Measurements from ENCODE around the gene CDK12. TPM values are rescaled to one million over a fixed set of nuclear protein-coding genes. Genes with fewer than 3 reads are reported as not detected.

Gene CDK12
- total and polyA plus RNA-seq, 10 of the 15 experiments (the other 5 are each of a cell fraction or from before 2014, with no cell fraction given) = 3.2 to 55.1 (median 31.9) TPM

- Histone ChIP-seq H2AFZ (ENCODE audit: control insufficient read depth, low read depth, low read length) (no peak overlapping the region), H3K27ac (ENCODE audit: control insufficient read depth, insufficient read depth) (no peak overlapping the region), H4K20me1 (ENCODE audit: control insufficient read depth, insufficient read depth) (no peaks in the 10 kb centered on the region), H3K9me3 (replicated peaks; ENCODE audit: control insufficient read depth, insufficient read depth, low read length) (no peaks in the 10 kb centered on the region), H3K79me2 (ENCODE audit: control insufficient read depth, insufficient read depth, low read length) (no peaks in the 10 kb centered on the region), H3K4me2 (ENCODE audit: control insufficient read depth, insufficient read depth) (no peak overlapping the region), H3K4me3 (no peak overlapping the region), H3K4me1 (ENCODE audit: control insufficient read depth, insufficient read depth, low read length) (no peaks in the 10 kb centered on the region), H3K36me3 (ENCODE audit: control insufficient read depth in 2 of 2, insufficient read depth in 2 of 2, low read length in 1 of 2) (peaks cover 0 to 8% of the 10 kb centered on the region in 2 experiments; a peak in 1 of 4 replicates), H3K9ac (ENCODE audit: control insufficient read depth, insufficient read depth, low read length) (no peak overlapping the region), H3K27me3 (replicated peaks in 1 of 2; ENCODE audit: control insufficient read depth in 2 of 2, insufficient read depth in 2 of 2, low read length in 1 of 2) (no peaks in the 10 kb centered on the region)
- no peak for ATAC-seq
- WGBS (ENCODE audit: insufficient coverage, insufficient replicate concordance, low lambda C conversion rate, missing lambda C conversion rate) = 92% methylated on average over 7 of the region's 7 CpGs
- intact Hi-C loops (cut with micrococcal nuclease; ENCODE audit: unreplicated experiment) = loop anchor here (1.0 kb wide), 1 partner anchor 74 kb away; no protein-coding TSS in a partner anchor
- no peak for FAIRE-seq
- CTCF ChIA-PET = interaction anchor here (0.9 to 7.6 kb wide), 25 partner anchors 9 to 433 kb away, joined by 3 to 64 read pairs (median 5); partner anchors contain the start of genes IKZF3 and MIEN1
- POLR2A ChIA-PET = interaction anchor here (0.8 to 1.2 kb wide), 2 partner anchors 63 to 75 kb away, joined by 3 read pairs; no protein-coding TSS in a partner anchor
- DNase-seq (ENCODE audit: low read depth, low spot score) = no peak
- SMC1A ChIA-PET (ENCODE audit: uncharacterized antibody, unreplicated experiment) = interaction anchor here (2.3 to 5.0 kb wide), 2 partner anchors 70 to 74 kb away, joined by 8 to 36 read pairs; no protein-coding TSS in a partner anchor
- TF ChIP-seq KLF5 (IDR thresholded peaks at IDR 0.05; ENCODE audit: partially characterized antibody) (no peak), STAT3 (IDR thresholded peaks at IDR 0.05; ENCODE audit: low read depth, low read length) (no peak), NBN (IDR thresholded peaks at IDR 0.05) (no peak), ZBTB11 (CRISPR knock-in tag; IDR thresholded peaks at IDR 0.05) (no peak), ZNF24 (IDR thresholded peaks at IDR 0.05) (no peak), RAD51 (IDR thresholded peaks at IDR 0.05) (no peak), CBX3 (IDR thresholded peaks at IDR 0.05; ENCODE audit: borderline replicate concordance, low read depth) (no peak), RAD21 (IDR thresholded peaks at IDR 0.05; ENCODE audit: insufficient read depth, low read depth, low read length) (no peak), BACH1 (IDR thresholded peaks at IDR 0.05; ENCODE audit: borderline replicate concordance) (no peak)
- no TSS peak for BruUV-seq (replicated peaks)
- in situ Hi-C loops (cut with MboI) = no loop called here
- RAD21 ChIA-PET (ENCODE audit: unreplicated experiment) = interaction anchor here (1.0 to 7.2 kb wide), 4 partner anchors 23 to 341 kb away, joined by 3 to 54 read pairs (median 8); no protein-coding TSS in a partner anchor
Measured at GRCh38 chr17:39548494-39549225, 87.4 kb downstream of the CDK12 start.

All from GM12878 (cell line).